ENCODE data around the gene ELP6.
"Not testable (repeated sequence)": the region's sequence is repeated elsewhere in the genome, so short reads cannot be mapped to it uniquely, and the experiment has no call there.

ELP6 gene

GRCh38 chr3:47464588-47464987 is 48.9 kb downstream of the ELP6 start:
- DNase-seq = no peak
- Mint-ChIP-seq H3K36me3 (peaks cover 22 to 37% of the 10 kb centered on the region in 2 donors), H3K27ac (no peak overlapping the region), H3K27me3 (no peaks in the 10 kb centered on the region), H3K4me1 (peaks cover 20 to 44% of the 10 kb centered on the region in 2 donors), H3K9me3 (peaks cover 10 to 11% of the 10 kb centered on the region in 2 donors), H3K4me3 (no peak overlapping the region)
- no peak for ATAC-seq (replicated peaks)

DNA sequence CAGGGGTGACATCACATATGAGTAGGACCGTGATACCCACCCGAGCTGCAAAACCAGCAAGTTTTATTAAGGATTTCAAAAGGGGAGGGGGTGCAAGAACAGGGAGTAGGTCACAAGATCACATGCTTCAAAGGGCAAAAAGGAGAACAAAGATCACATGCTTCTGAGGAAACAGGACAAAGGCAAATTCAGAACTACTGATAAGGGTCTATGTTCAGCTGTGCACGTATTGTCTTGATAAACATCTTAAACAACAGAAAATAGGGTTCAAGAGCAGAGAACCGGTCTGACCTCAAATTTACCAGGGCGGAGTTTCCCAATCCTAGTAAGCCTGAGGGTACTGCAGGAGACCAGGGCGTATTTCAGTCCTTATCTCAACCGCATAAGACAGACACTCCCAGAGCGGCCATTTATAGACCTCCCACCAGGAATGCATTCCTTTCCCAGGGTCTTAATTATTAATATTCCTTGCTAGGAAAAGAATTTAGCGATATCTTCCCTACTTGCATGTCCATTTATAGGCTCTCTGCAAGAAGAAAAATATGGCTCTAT is 53.9 kb downstream of the ELP6 start:
- H3K4me1 Mint-ChIP-seq = peaks cover 23 to 39% of the 10 kb centered on the region in 2 donors
- H3K27me3 Mint-ChIP-seq; DNase-seq; H3K4me3 Mint-ChIP-seq; ATAC-seq (replicated peaks); H3K9me3 Mint-ChIP-seq: not testable (repeated sequence)
- peaks cover 15 to 18% of the 10 kb centered on the region in 2 donors for H3K36me3 Mint-ChIP-seq
- H3K27ac Mint-ChIP-seq = peak overlapping the region; percentile 2

GRCh38 chr3:47456984-47457383 is 56.5 kb downstream of the ELP6 start:
- no peak for DNase-seq
- no peak for ATAC-seq (replicated peaks)
- H3K9me3 Mint-ChIP-seq = peaks cover 5 to 7% of the 10 kb centered on the region in 2 donors
- H3K27me3 Mint-ChIP-seq = no peaks in the 10 kb centered on the region
- no peak overlapping the region for H3K4me3 Mint-ChIP-seq
- peaks cover 15 to 17% of the 10 kb centered on the region in 2 donors for H3K36me3 Mint-ChIP-seq
- H3K27ac Mint-ChIP-seq = peak overlapping the region; percentile 71
- peaks cover 15 to 39% of the 10 kb centered on the region in 2 donors for H3K4me1 Mint-ChIP-seq

- H3K4me3 Mint-ChIP-seq = no peak overlapping the region
- DNase-seq (no peak), ATAC-seq (replicated peaks) (no peak)
- peaks cover 17 to 37% of the 10 kb centered on the region in 2 donors for H3K4me1 Mint-ChIP-seq
- H3K27me3 Mint-ChIP-seq = no peaks in the 10 kb centered on the region
- no peak overlapping the region for H3K27ac Mint-ChIP-seq
- peaks cover 5 to 7% of the 10 kb centered on the region in 2 donors for H3K9me3 Mint-ChIP-seq
- peaks cover 13 to 20% of the 10 kb centered on the region in 2 donors for H3K36me3 Mint-ChIP-seq
Observed at GRCh38 chr3:47455806-47456452, 57.6 kb downstream of the ELP6 start.

DNA sequence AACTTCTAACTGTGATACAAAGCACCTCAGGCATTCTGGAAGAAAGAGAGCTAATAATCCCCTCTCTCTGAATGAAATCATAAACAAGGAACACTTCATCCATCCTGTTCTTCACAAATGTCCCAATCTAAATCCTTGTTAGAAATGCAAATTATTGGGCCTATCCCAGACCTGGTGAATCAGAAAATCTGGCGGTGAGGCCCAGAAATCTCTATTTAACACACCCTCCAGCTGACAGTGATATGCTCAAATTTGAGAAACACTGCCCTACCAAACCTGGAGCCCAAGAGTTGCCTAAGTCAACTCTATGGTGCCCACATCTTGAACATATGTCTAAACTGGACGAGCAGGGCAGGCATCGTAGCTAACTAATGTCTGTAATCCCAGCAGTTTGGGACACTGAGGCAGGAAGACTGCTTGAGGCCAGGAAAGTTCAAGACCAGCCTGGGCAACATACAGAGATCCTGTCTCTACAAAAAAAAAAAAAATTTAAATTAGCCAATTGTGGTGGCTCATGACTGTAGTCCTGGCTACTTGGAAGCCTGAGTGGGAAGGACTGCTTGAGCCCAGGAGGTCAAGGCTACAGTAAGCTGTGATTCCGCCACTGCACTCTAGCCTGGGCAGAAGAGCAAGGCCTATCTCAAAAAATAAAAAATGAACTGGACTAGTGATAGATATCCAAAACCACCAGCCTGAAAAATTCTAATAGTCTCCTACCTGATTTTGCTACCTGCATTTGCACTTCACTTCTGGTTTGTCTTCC is 60.9 kb downstream of the ELP6 start:
- Mint-ChIP-seq H3K9me3 (no peaks in the 10 kb centered on the region), H3K36me3 (peaks cover 4 to 13% of the 10 kb centered on the region in 2 donors), H3K27me3 (no peaks in the 10 kb centered on the region), H3K27ac (no peak overlapping the region), H3K4me1 (peaks cover 10 to 29% of the 10 kb centered on the region in 2 donors), H3K4me3 (no peak overlapping the region)
- ATAC-seq (replicated peaks) (no peak), DNase-seq (no peak)

All from stimulated activated naive B cell treated with anti-CD40 and anti-IgM and Interleukin-4, amounts not matched to agents 10 μg/mL and 1 μg/mL and 100 μg/mL, for 72 hours (primary cell).